MG63 (cell line): ENCODE measurements around the gene YIPF3. TPM values are rescaled to one million over a fixed set of nuclear protein-coding genes. Genes with fewer than 3 reads are reported as not detected.
A peak's percentile ranks its signal among the peaks of the same experiment; 100 is the strongest.
"Not testable (repeated sequence)": the region's sequence is repeated elsewhere in the genome, so short reads cannot be mapped to it uniquely, and the experiment has no call there.

Experiments
- DNase-seq: peaks from one replicate; pipeline ENCODE4 v3.0.0-alpha.2; 2020
- H3K27me3 ChIP-seq: fragments of 250-450 bp; sonication (Bioruptor Pico); 2 replicates; pipeline ENCODE4 v1.5.1; 2020; ENCODE audit warnings: mild to moderate bottlenecking, moderate library complexity
- H3K36me3 ChIP-seq: fragments of 250-450 bp; sonication (Bioruptor Pico); 2 replicates; pipeline ENCODE4 v1.5.1; 2020; ENCODE audit warnings: mild to moderate bottlenecking, moderate library complexity
- H3K4me3 ChIP-seq: fragments of 250-450 bp; sonication (Bioruptor Pico); 2 replicates; pipeline ENCODE4 v1.5.1; 2020; ENCODE audit warnings: mild to moderate bottlenecking, moderate library complexity
- H3K9me3 ChIP-seq: fragments of 250-450 bp; sonication (Bioruptor Pico); 2 replicates; pipeline ENCODE4 v1.5.1; 2020; ENCODE audit warnings: mild to moderate bottlenecking, moderate library complexity
- total RNA-seq: library from RNA; depleted of rRNA; stranded (reverse); fragments of >200 nt; shearing (Covaris generic); gene quantifications from 2 replicates; pipeline ENCODE4 v1.2.3, GENCODE V29; 2014; ENCODE audit warnings: low replicate concordance; rRNA removed

The YIPF3 gene
- total RNA-seq = 41.1 and 51.9 TPM in 2 replicates

DNA sequence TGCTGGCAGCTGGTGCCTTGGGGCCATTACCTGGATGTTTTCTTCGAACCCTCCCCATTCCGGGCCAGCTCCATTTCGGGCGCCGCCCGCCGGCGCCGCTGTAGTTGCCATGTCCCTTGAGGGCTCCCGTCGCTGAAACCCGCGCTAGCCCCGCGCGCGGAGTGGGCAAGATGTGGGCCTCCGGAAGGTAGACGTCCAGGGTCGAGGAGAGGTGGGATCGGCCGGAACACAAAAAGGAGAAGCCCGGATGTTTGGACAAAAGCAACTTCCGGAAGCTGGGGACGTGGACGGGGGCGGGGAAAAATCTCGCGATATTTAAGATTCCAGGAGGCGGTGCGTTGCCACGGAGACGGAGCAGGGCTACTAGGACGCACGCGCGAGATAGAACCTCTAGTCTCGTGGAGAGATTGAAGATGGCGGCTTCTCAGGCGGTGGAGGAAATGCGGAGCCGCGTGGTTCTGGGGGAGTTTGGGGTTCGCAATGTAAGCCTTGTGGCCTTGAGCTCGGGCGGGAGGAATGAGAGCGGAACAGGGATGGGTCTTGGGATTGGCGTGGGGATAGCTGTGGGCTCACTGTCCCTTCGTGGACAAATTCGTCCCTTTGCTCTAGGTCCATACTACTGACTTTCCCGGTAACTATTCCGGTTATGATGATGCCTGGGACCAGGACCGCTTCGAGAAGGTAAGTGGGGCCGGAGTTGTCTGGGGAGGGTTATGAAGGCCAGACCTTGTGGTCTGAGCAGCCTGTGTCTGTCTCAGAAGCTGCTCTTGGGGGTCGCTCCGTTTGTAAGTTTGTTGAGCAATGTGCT lies at the start of gene YIPF3, which contains the start of gene POLR1C:
TSS of gene YIPF3 (minus strand) at position 230 of the 808 bp plus-strand sequence. CDS start at position 111, 119 bp downstream.
TSS of gene POLR1C (plus strand) at position 393 of the 808 bp plus-strand sequence. CDS start at position 414, 21 bp downstream.
- peak; percentile 90 for DNase-seq
- peaks cover 34% of the 10 kb centered on the region for H3K36me3 ChIP-seq
- H3K9me3 ChIP-seq = no peaks in the 10 kb centered on the region
- no peaks in the 10 kb centered on the region for H3K27me3 ChIP-seq
- peak within 1 kb of the TSS; percentile 98 for H3K4me3 ChIP-seq

DNA sequence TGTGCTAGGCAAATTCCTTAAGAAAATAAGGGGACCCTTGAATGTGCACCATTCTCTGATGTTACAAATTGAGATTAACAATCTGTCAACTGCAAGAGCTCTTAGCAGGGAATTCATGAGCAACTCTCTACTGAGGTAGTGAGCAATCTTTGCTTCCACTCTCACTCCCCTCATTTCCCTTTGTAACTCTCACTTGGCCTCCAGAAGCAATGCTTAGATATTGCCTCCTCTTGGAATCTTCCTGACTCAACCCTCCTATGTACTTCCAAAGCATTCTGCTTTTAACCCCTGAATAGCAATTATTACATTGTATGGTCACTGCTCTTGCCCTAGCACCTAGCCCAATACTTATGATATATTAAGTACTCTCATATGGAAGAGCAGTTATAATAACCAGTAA lies 42.6 kb upstream of the YIPF3 start:
- Histone ChIP-seq H3K27me3 (no peaks in the 10 kb centered on the region), H3K36me3 (peaks cover 54% of the 10 kb centered on the region), H3K4me3 (no peak overlapping the region), H3K9me3 (no peaks in the 10 kb centered on the region)
- DNase-seq = no peak

DNA sequence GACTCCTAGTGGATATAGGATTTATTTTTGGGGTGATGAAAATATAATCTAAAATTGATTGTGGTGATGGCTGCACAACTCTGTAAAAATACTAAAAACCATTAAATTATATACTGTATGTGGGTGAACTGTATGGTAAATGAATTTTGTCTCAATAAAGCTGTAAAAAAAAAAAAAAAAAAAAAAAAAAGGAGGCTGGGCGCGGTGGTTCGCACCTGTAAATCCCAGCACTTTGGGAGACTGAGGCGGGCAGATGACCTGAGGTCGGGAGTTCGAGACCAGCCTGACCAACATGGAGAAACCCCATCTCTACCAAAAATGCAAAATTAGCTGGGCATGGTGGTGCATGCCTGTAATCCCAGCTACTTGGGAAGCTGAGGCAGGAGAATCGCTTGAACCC lies 40.9 kb upstream of the YIPF3 start:
- not testable (repeated sequence) for DNase-seq, H3K27me3 ChIP-seq, H3K9me3 ChIP-seq, H3K4me3 ChIP-seq
- peaks cover 50% of the 10 kb centered on the region for H3K36me3 ChIP-seq

DNA sequence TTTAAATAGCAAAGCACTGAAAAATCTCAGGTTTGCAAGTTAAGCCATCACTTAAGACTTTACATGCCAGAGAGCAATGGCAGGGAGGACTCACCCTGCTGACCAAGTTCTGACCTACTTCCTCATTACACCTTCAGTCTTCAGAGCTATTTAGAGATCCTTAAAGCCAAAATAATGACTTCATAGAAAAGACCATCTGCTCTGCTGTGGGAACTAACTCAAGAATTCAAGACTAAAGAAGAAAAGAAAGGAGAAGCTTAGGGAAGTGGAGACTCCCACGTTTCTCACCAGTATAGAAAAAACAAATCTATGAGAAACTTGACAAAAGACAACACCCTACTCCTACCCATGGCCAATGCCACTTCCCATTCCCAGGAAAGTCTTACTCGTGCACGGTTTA lies 30.5 kb upstream of the YIPF3 start:
- H3K4me3 ChIP-seq = no peak overlapping the region
- H3K36me3 ChIP-seq = peaks cover 33% of the 10 kb centered on the region
- no peak for DNase-seq
- no peaks in the 10 kb centered on the region for H3K27me3 ChIP-seq
- H3K9me3 ChIP-seq = no peaks in the 10 kb centered on the region

DNA sequence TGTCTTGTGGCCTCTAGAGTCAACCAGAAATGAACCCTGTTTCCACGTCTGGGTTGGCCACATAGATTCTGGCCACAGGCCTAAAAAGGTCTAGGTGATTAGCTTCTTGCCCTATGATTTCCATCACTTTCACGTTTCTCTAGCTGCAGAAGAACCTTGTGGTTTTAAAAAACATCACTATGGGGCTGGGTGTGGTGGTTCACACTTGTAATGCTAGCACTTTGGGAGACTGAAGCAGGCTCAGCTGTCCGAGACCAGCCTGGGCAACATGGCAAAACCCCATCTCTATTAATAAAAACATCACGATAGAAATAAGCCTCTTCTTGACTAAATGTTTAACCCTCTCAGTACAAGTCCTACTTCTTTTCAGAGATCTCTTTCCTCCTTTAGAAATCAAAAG lies 27.7 kb upstream of the YIPF3 start:
- H3K36me3 ChIP-seq = peaks cover 28% of the 10 kb centered on the region
- H3K27me3 ChIP-seq = no peaks in the 10 kb centered on the region
- no peaks in the 10 kb centered on the region for H3K9me3 ChIP-seq
- no peak for DNase-seq
- no peak overlapping the region for H3K4me3 ChIP-seq

DNA sequence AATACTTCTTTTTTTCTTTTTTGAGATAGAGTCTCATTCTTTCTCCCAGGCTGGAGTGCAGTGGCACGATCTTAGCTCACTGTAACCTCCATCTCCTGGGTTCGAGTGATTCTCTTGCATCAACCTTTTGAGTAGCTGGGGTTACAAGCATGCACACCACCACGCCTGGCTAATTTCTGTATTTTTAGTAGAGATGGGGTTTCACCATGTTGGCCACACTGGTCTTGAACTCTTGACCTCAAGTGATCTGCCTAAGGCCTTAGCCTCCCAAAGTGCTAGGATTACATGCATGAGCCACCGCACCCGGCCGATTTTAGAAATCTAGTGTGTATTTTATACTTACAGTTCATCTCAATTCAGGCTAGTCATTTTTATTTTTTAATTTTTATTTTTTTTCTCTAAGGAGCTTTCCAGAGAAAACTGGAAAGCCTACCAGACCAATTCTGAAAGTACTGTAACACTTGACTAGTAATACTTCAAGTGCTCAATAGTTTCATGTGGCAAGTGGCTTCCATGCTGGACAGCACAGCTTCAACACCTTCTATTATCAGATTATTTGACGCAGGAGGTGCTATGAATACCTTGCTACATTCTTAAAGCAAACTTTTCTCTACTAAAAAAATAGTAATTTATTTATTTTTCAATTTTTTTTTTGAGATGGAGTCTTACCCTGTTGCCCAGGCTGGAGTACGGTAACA lies 25.2 kb upstream of the YIPF3 start:
- no peaks in the 10 kb centered on the region for H3K9me3 ChIP-seq
- no peak for DNase-seq
- H3K36me3 ChIP-seq = peaks cover 26% of the 10 kb centered on the region
- H3K4me3 ChIP-seq = no peak overlapping the region
- H3K27me3 ChIP-seq = no peaks in the 10 kb centered on the region

DNA sequence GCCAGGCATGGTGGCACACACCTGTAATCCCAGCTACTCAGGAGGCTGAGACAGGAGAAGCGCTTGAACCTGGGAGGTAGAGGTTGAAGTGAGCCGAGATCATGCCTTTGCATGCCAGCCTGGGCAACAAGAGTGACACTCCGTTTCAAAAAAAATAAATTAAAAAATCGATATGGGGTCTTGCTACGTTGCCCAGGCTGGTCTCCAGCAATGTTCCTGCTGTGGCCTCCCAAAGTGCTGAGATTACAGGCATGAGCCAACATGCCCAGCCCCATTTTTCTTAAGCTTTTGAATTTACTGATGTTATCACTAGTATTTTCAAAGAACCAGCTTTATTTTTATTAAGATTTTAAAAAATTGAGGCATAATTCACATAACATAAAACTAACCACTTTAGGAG lies 23.8 kb upstream of the YIPF3 start:
- H3K36me3 ChIP-seq = peaks cover 23% of the 10 kb centered on the region
- no peaks in the 10 kb centered on the region for H3K27me3 ChIP-seq

DNA sequence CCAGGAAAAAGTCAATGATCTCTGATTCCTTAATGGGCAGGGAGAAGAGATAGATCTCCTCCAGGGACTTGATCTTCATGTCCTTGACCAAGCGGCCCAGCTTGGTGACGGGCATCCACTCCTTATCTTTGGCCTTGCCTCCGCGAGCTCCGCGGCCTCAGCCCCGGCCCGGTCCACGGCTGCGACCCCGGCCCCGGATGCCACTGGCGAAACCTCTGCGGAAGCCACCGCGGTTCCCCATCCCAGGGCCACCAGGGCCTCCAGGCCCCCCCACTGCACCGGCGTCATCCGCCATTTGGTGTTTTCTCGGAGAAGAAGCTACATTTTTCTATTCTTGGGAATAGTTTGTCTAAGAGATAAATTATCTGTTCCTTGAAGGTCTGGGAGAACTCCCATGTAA lies 22.7 kb upstream of the YIPF3 start:
- peaks cover 22% of the 10 kb centered on the region for H3K36me3 ChIP-seq

More for the DNA sequence above, 23.8 kb upstream of the YIPF3 start:
- H3K4me3 ChIP-seq = no peak overlapping the region
- DNase-seq = no peak
- no peaks in the 10 kb centered on the region for H3K9me3 ChIP-seq

DNA sequence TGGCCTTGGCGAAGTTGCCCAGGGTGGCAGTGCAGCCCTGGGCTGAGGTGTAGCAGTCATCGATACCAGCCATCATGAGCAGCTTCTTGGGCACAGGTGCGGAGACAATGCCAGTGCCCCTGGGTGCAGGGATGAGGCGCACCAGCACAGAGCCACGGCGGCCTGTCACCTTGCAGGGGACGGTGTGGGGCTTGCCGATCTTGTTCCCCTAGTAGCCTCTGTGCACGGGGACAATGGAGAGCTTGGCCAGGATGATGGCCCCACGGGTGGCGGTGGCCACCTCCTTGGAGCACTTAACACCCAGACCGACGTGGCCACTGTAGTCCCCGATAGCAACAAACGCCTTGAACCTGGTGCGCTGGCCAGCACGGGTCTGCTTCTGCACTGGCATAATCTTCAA lies 22.3 kb upstream of the YIPF3 start:
- H3K4me3 ChIP-seq, DNase-seq, H3K9me3 ChIP-seq, H3K27me3 ChIP-seq: not testable (repeated sequence)
- peaks cover 25% of the 10 kb centered on the region for H3K36me3 ChIP-seq

More for the DNA sequence above, 22.7 kb upstream of the YIPF3 start:
- not testable (repeated sequence) for DNase-seq, H3K9me3 ChIP-seq, H3K4me3 ChIP-seq, H3K27me3 ChIP-seq

DNA sequence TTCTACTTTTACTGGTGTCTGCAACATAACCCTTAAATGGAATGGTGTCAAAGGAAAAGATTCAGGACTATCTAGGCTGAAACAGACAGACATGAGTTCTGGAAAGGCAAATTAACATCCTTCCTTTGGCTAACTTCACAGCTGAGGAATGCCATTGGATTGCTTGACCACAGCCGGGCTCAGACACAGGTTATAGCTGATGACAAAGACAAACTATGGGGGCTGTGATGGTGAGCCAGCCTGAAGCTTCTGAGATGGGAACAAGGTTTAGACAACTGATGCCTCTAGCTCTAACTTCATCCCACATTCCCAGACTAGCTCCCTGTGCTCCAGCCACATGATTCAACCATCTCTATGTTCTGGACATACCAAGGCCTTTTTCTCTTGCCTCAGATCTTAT lies 15.5 kb upstream of the YIPF3 start:
- Histone ChIP-seq H3K9me3 (no peaks in the 10 kb centered on the region), H3K36me3 (peaks cover 29% of the 10 kb centered on the region), H3K27me3 (no peaks in the 10 kb centered on the region), H3K4me3 (no peak overlapping the region)
- no peak for DNase-seq

DNA sequence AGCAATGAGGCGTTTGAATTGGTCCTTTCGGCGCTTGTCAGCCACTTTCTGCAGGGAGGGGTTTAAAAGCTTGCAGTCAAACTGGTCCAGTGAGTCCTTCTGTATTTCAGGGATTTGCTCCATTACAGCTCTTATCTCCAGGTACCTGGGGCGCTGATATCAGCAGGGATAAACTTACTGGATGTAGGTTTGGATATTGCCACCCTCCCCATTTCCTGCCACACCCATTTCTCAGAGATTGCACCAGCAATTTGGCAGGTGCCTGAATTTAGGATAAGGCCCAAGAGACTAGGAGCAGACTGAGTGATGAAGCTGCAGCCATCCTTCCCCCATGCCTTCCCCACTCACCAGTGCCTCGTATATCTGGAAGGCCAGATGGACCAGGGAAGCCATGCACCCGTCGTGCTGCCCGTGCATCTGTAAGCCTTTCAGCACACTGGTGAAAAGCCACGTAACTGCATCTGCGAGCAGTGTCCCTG lies 7.8 kb upstream of the YIPF3 start:
- Histone ChIP-seq H3K4me3 (no peak overlapping the region), H3K36me3 (peaks cover 72% of the 10 kb centered on the region), H3K27me3 (no peaks in the 10 kb centered on the region), H3K9me3 (no peaks in the 10 kb centered on the region)
- no peak for DNase-seq

DNA sequence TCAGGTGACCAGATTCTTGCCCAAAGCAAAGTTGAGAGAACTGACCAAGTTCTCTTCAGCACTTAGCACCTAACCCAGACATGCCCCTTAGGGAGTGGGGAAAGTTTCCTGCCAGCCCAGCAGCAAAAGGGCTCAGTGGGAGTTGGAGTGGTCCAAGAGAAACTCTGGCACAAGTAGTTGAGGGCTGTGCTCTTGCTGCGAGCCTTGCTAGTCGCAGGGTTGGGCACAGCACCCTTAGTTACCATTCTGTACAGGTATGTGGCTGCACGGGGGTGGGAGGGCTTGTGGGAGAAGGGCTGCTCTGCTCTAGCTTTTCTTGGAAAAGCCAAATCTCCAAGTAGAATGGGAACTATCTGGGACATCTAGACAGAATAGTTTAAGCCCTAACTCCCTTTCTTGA lies 6.6 kb upstream of the YIPF3 start:
- Histone ChIP-seq H3K36me3 (peaks cover 73% of the 10 kb centered on the region), H3K4me3 (no peak overlapping the region), H3K27me3 (no peaks in the 10 kb centered on the region), H3K9me3 (no peaks in the 10 kb centered on the region)
- no peak for DNase-seq

DNA sequence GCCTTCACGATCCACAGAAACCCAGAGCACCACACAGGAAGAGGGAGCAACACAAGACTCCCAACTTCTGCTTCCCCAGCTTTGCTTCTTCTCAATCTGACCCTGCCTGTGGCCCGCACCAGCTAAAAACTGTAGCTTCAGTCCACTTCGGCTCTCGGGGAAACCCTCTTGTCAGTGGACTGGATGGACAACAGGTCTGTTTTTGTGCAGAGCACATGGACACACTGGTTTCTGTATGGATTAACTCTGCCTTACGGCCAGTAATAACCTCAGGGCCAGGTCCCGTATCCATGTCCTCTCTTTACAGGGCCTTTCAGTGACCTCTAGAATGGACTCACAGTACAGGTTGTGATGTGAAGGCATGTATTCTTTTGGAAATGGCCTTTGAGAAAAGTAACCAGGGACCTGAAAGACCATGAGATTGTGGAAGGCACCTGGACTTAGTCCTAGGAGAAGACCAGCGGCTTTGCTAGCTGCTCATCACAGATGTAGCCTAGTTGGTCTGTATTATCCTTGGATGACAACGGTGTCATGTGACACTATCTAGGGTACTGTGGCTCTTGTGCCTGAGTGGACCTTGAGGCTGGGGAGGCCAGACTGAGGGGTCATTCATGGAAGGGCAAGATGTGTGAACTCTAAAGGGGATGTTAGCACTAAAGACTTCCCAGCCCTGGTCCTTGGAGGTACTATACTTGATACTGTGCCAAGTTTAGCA lies 6.0 kb upstream of the YIPF3 start:
- Histone ChIP-seq H3K36me3 (peaks cover 68% of the 10 kb centered on the region), H3K27me3 (no peaks in the 10 kb centered on the region), H3K9me3 (no peaks in the 10 kb centered on the region), H3K4me3 (no peak overlapping the region)
- DNase-seq = no peak

DNA sequence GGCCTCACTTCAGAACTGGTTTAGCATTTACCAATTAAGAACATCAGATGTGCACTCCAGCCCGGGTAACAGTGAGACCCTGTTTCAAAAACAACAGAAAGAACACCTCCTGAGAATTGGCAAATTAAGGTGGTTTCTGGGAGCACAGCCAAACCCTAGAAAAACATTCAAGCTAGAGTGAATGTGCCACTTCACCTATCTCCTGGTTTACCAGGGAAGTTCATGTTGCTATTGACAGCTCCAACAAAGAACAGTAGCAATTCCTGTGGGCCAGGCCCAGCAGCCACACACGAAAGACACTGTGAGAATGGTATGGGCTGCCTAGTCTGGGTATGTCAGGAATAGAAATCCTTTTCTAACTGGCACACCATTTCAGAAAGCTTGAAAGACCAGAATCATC lies 5.1 kb upstream of the YIPF3 start:
- Histone ChIP-seq H3K9me3 (no peaks in the 10 kb centered on the region), H3K27me3 (no peaks in the 10 kb centered on the region), H3K4me3 (no peak overlapping the region), H3K36me3 (peaks cover 64% of the 10 kb centered on the region)
- DNase-seq = no peak

DNA sequence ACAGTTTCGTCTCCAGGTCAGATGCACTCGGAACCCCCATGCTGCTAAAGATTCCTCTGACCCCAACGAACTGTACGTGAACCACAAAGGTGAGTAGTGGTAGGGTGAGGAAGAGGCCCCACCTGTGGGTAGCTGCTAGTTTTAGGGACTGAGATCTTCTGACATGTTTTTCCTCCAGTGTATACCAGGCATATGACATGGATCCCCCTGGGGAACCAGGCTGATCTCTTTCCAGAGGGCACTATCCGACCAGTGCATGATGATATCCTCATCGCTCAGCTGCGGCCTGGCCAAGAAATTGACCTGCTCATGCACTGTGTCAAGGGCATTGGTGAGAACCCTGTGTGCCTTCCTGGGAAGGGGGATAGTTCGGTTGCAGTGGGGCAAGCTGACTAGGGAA lies 3.4 kb upstream of the YIPF3 start:
- Histone ChIP-seq H3K9me3 (no peaks in the 10 kb centered on the region), H3K4me3 (no peak overlapping the region), H3K27me3 (no peaks in the 10 kb centered on the region), H3K36me3 (peaks cover 55% of the 10 kb centered on the region)
- no peak for DNase-seq

DNA sequence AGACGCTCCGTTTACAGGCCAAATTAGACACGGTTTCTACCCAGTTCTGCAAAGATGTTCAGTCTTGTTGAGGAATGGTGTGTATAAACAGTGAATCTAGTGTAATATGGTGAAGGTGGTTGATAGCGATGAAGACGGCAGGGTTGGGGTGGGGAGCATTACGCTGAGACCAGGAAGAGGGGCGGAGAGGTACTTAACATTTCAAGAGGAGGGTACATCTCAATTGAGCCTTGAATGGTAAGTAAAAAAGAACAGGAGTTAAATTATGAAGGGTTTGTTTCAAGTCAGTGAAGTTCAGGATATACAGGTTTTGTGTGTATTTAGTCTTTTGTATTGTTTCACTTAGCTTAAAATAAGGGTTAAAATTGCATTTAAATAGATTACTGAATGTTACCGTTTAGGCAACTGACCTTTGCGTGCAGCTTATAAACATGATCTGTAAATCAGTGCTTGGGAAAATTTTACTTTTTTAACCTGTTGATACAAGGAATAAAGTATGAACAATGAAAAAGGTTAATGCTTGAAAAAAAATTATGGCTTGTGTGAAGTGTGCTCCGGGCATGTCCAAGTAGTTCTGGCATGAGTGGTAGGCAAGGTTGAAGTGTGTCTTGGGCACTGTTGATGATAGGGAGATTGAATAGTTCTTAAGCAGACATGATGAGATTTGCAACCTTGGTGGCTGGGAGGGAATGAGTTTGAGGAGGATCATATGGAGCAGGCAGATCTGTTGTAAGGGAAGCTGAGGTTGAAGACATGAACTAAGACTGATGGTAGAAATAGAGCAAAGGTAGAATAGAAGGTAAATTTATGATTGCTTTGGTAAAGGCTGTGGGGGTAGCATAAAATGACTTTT lies 1.0 kb upstream of the YIPF3 start:
- peaks cover 43% of the 10 kb centered on the region for H3K36me3 ChIP-seq
- no peaks in the 10 kb centered on the region for H3K27me3 ChIP-seq
- peak overlapping the region; percentile 98 for H3K4me3 ChIP-seq
- no peaks in the 10 kb centered on the region for H3K9me3 ChIP-seq
- DNase-seq = no peak
